ENCODE results near the gene FST. TPM values are rescaled to one million over a fixed set of nuclear protein-coding genes. Genes with fewer than 3 reads are reported as not detected.

Gene FST
- total and polyA plus RNA-seq, 4 donors = 1.5 to 3.9 (median 2.6) TPM

- H3K27me3 ChIP-seq (ENCODE audit: control insufficient read depth in 3 of 3, insufficient read depth in 3 of 3, low read length in 2 of 3) = peaks cover 0 to 2% (median 0%) of the 10 kb centered on the region in 3 donors
- WGBS, 2 donors = 63 to 64% methylated on average over 2 of the region's 2 CpGs
- H3K9ac ChIP-seq (ENCODE audit: insufficient read depth in 1 of 2, low read length in 2 of 2) = no peak overlapping the region
- no peak for ATAC-seq (ENCODE audit: insufficient read depth, low FRiP score)
- no peak overlapping the region for H3K27ac ChIP-seq (ENCODE audit: low read depth in 1 of 2, low read length in 1 of 2)
- H3K9me3 ChIP-seq (ENCODE audit: control insufficient read depth in 4 of 4, insufficient read depth in 3 of 4, low read length in 3 of 4) = no peaks in the 10 kb centered on the region
- TF ChIP-seq CTCF (IDR thresholded peaks at IDR 0.05; ENCODE audit: control extremely low read depth, extremely low read depth) = no peak
- H3K36me3 ChIP-seq (ENCODE audit: control insufficient read depth in 4 of 4, insufficient read depth in 4 of 4, low read length in 4 of 4) = no peaks in the 10 kb centered on the region
- H3K4me1 ChIP-seq (ENCODE audit: control insufficient read depth in 5 of 5, insufficient read depth in 5 of 5, low read length in 5 of 5) = no peaks in the 10 kb centered on the region
- no peak for DNase-seq
- H3K4me3 ChIP-seq = no peak overlapping the region
Observed at GRCh38 chr5:53469946-53470687, 10.3 kb upstream of the FST start.

GRCh38 chr5:53472279-53472678 lies 8.2 kb upstream of the FST start:
- no peak overlapping the region for H3K27ac ChIP-seq (ENCODE audit: low read depth in 1 of 2, low read length in 1 of 2)
- H3K27me3 ChIP-seq (ENCODE audit: control insufficient read depth in 3 of 3, insufficient read depth in 3 of 3, low read length in 2 of 3) = peaks cover 0 to 11% (median 6%) of the 10 kb centered on the region in 3 donors
- no peak for TF ChIP-seq CTCF (IDR thresholded peaks at IDR 0.05; ENCODE audit: control extremely low read depth, extremely low read depth)
- H3K4me1 ChIP-seq (ENCODE audit: control insufficient read depth in 5 of 5, insufficient read depth in 5 of 5, low read length in 5 of 5) = no peaks in the 10 kb centered on the region
- no peaks in the 10 kb centered on the region for H3K36me3 ChIP-seq (ENCODE audit: control insufficient read depth in 4 of 4, insufficient read depth in 4 of 4, low read length in 4 of 4)
- no peak for DNase-seq
- H3K9ac ChIP-seq (ENCODE audit: insufficient read depth in 1 of 2, low read length in 2 of 2) = no peak overlapping the region
- H3K9me3 ChIP-seq (ENCODE audit: control insufficient read depth in 4 of 4, insufficient read depth in 3 of 4, low read length in 3 of 4) = no peaks in the 10 kb centered on the region
- ATAC-seq (ENCODE audit: insufficient read depth, low FRiP score) = no peak
- no peak overlapping the region for H3K4me3 ChIP-seq
- 71 to 72% methylated on average over 1 of the region's 1 CpG for WGBS, 2 donors

GRCh38 chr5:53472720-53473510 lies 7.5 kb upstream of the FST start:
- peaks cover 0 to 12% (median 11%) of the 10 kb centered on the region in 3 donors for H3K27me3 ChIP-seq (ENCODE audit: control insufficient read depth in 3 of 3, insufficient read depth in 3 of 3, low read length in 2 of 3)
- H3K9me3 ChIP-seq (ENCODE audit: control insufficient read depth in 4 of 4, insufficient read depth in 3 of 4, low read length in 3 of 4) = no peaks in the 10 kb centered on the region

More at GRCh38 chr5:53472720-53473510, 7.5 kb upstream of the FST start:
- WGBS, 2 donors = 64 to 67% methylated on average over 4 of the region's 4 CpGs
- H3K36me3 ChIP-seq (ENCODE audit: control insufficient read depth in 4 of 4, insufficient read depth in 4 of 4, low read length in 4 of 4) = no peaks in the 10 kb centered on the region
- TF ChIP-seq CTCF (IDR thresholded peaks at IDR 0.05; ENCODE audit: control extremely low read depth, extremely low read depth) = no peak
- H3K4me3 ChIP-seq = no peak overlapping the region
- no peak for ATAC-seq (ENCODE audit: insufficient read depth, low FRiP score)
- no peak overlapping the region for H3K27ac ChIP-seq (ENCODE audit: low read depth in 1 of 2, low read length in 1 of 2)
- no peak for DNase-seq
- no peaks in the 10 kb centered on the region for H3K4me1 ChIP-seq (ENCODE audit: control insufficient read depth in 5 of 5, insufficient read depth in 5 of 5, low read length in 5 of 5)
- no peak overlapping the region for H3K9ac ChIP-seq (ENCODE audit: insufficient read depth in 1 of 2, low read length in 2 of 2)
